Endothelial cell of umbilical vein (primary cell): ENCODE data around the gene SRRM5.

ENCODE experiments used
- CTCF ChIP-seq, 2 donors: IDR thresholded peaks; 1 replicate in 1 of 2; 2 replicates in 1 of 2; pipeline ENCODE4 v1.5.1; 2011; ENCODE audit warnings: low read length in 2 of 2, mild to moderate bottlenecking in 2 of 2, moderate library complexity in 2 of 2, control low read depth in 1 of 2, inconsistent platforms in 1 of 2, low read depth in 1 of 2; ENCODE audit not compliant: insufficient read depth in 1 of 2; ENCODE audit errors: extremely low read depth in 1 of 2
- EZH2 ChIP-seq: IDR thresholded peaks from 2 replicates; pipeline ENCODE4 v1.6.1; 2012; ENCODE audit warnings: borderline replicate concordance, low read depth, mild to moderate bottlenecking, moderate library complexity, low read length, inconsistent platforms; ENCODE audit not compliant: severe bottlenecking
- MYC ChIP-seq: IDR thresholded peaks from one replicate; pipeline ENCODE4 v1.6.1; 2011; ENCODE audit warnings: mild to moderate bottlenecking, low read depth, low read length
- POLR2A ChIP-seq: IDR thresholded peaks from 2 replicates; pipeline ENCODE4 v1.6.1; 2012; ENCODE audit warnings: low read depth, mild to moderate bottlenecking, control low read depth, low read length
- TF ChIP-seq, protein P1 (sequence below): IDR thresholded peaks from 2 replicates; pipeline ENCODE4 v1.6.1; 2011; ENCODE audit not compliant: insufficient read depth, insufficient read length

- TF ChIP-seq CTCF (IDR thresholded peaks at IDR 0.05; ENCODE audit: extremely low read depth in 1 of 2, insufficient read depth in 1 of 2, low read depth in 1 of 2, low read length in 2 of 2) (no peak), POLR2A (no peak), MYC (no peak), EZH2 (no peak)
- TF ChIP-seq, protein P1, sequence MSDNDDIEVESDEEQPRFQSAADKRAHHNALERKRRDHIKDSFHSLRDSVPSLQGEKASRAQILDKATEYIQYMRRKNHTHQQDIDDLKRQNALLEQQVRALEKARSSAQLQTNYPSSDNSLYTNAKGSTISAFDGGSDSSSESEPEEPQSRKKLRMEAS = no peak
These were observed 14.2 kb downstream of the SRRM5 start for GRCh38 chr19:43625918-43626579.
